Testis (tissue), 3 donors: ENCODE data around the gene DDX4. TPM values are rescaled to one million over a fixed set of nuclear protein-coding genes. Genes with fewer than 3 reads are reported as not detected.
A peak's percentile ranks its signal among the peaks of the same experiment; 100 is the strongest.

Experiments
- DNase-seq: peaks from one replicate; pipeline ENCODE4 v3.0.0-alpha.2; 2019
- H3K27ac ChIP-seq, 2 donors: fragments of 200-600 bp; sonication (generic); one replicate each; pipeline ENCODE4 v1.5.1; 2019
- H3K27me3 ChIP-seq: fragments of 200-600 bp; sonication (generic); one replicate; pipeline ENCODE4 v1.5.1; 2019
- H3K36me3 ChIP-seq: fragments of 200-600 bp; sonication (generic); one replicate; pipeline ENCODE4 v1.5.1; 2017; ENCODE audit warnings: low read depth; ENCODE audit errors: missing control alignments
- H3K4me1 ChIP-seq: fragments of 200-600 bp; sonication (generic); one replicate; pipeline ENCODE4 v1.5.1; 2019
- H3K4me3 ChIP-seq, 2 donors: fragments of 200-600 bp; sonication (generic); one replicate each; pipeline ENCODE4 v1.5.1; 2017 to 2019
- H3K9me3 ChIP-seq: fragments of 200-600 bp; sonication (generic); one replicate; pipeline ENCODE4 v1.5.1; 2017
- CTCF ChIP-seq, 3 experiments: fragments of 450-650 bp in 2 of 3; fragments of 200-600 bp in 1 of 3; sonication (generic) in 1 of 3; IDR thresholded peaks; one replicate each; pipeline ENCODE4 v1.5.1; 2016 to 2019; ENCODE audit warnings: antibody characterized with exemption in 3 of 3, mild to moderate bottlenecking in 2 of 3, moderate library complexity in 1 of 3
- POLR2A ChIP-seq: fragments of 450-650 bp; IDR thresholded peaks from one replicate; pipeline ENCODE4 v1.6.1; 2017; ENCODE audit warnings: antibody characterized with exemption, mild to moderate bottlenecking, moderate library complexity
- WGBS, 2 donors: methylation state at CpG; one replicate each; pipeline ENCODE4 v1.1.5; 2018; 5-methylcytosine and 5-hydroxymethylcytosine counted together
- intact Hi-C: fragments of 100-400 bp; cut with DNase I; formaldehyde crosslinking; loops from one replicate; pipeline ENCODE4 v1.15.1; 2023; ENCODE audit warnings: low total_unique reads
- polyA plus RNA-seq: library from polyadenylated mRNA; stranded (reverse); fragments of 350-450 nt; fragmentation: Illumina TruSeq; extraction: RNeasy Lipid Tissue Mini Kit (QIAGEN cat#74804); gene quantifications from one replicate; pipeline ENCODE4 v1.2.3, GENCODE V29; 2014; ENCODE audit warnings: low read depth, low replicate concordance; ENCODE audit not compliant: insufficient read depth
- total RNA-seq, 2 donors: library from RNA; depleted of rRNA; stranded (reverse); fragments of >200 nt; gene quantifications; one replicate each; pipeline ENCODE4 v1.2.3, GENCODE V29; 2016

Gene DDX4
- total and polyA plus RNA-seq, 3 donors from 2014 or later = 85.8 to 165 (median 116) TPM

- H3K4me1 ChIP-seq = peaks cover 5% of the 10 kb centered on the region
- peak within 1 kb of the TSS; percentile 28 to 47 for H3K27ac ChIP-seq
- peak; percentile 98 for DNase-seq
- H3K9me3 ChIP-seq = no peaks in the 10 kb centered on the region
- peak within 1 kb of the TSS; percentile 83 to 93 for H3K4me3 ChIP-seq
- no peaks in the 10 kb centered on the region for H3K27me3 ChIP-seq
- H3K36me3 ChIP-seq = peaks cover 4% of the 10 kb centered on the region
- intact Hi-C loops = no loop called here
- no peak for TF ChIP-seq POLR2A
- no peak for TF ChIP-seq CTCF (IDR thresholded peaks at IDR 0.05)
- 0% methylated on average over 31 to 46 of the region's 55 CpGs for WGBS, 2 donors
These were observed 25.6 kb upstream of the DDX4 start, which contains the start of gene SLC38A9 for GRCh38 chr5:55712023-55712859. SLC38A9 (minus strand) TSS chr5:55712324; CDS start chr5:55697958, 14,366 bp downstream.

GRCh38 chr5:55713871-55714270 lies 24.0 kb upstream of the DDX4 start:
- WGBS, 2 donors = 73 to 80% methylated on average over 3 of the region's 3 CpGs
- DNase-seq = no peak
- Histone ChIP-seq H3K36me3 (peaks cover 3% of the 10 kb centered on the region), H3K4me1 (peaks cover 5% of the 10 kb centered on the region), H3K9me3 (no peaks in the 10 kb centered on the region), H3K27me3 (no peaks in the 10 kb centered on the region), H3K27ac (no peak overlapping the region), H3K4me3 (no peak overlapping the region)
- TF ChIP-seq CTCF (IDR thresholded peaks at IDR 0.05) (no peak), POLR2A (no peak)
- intact Hi-C loops = no loop called here

GRCh38 chr5:55714339-55714738 lies 23.5 kb upstream of the DDX4 start:
- no peak for DNase-seq
- no peaks in the 10 kb centered on the region for H3K27me3 ChIP-seq
- H3K9me3 ChIP-seq = no peaks in the 10 kb centered on the region
- no peaks in the 10 kb centered on the region for H3K36me3 ChIP-seq
- 56 to 69% methylated on average over 1 of the region's 1 CpG for WGBS, 2 donors
- no peak overlapping the region for H3K4me3 ChIP-seq
- H3K4me1 ChIP-seq = peaks cover 5% of the 10 kb centered on the region
- H3K27ac ChIP-seq = no peak overlapping the region
- TF ChIP-seq POLR2A (no peak), CTCF (IDR thresholded peaks at IDR 0.05) (no peak)
- intact Hi-C loops = no loop called here

GRCh38 chr5:55714749-55715148 lies 23.1 kb upstream of the DDX4 start:
- H3K9me3 ChIP-seq = no peaks in the 10 kb centered on the region
- no peak for DNase-seq
- H3K27me3 ChIP-seq = no peaks in the 10 kb centered on the region
- intact Hi-C loops = no loop called here
- H3K4me3 ChIP-seq = no peak overlapping the region
- no peaks in the 10 kb centered on the region for H3K36me3 ChIP-seq
- peaks cover 5% of the 10 kb centered on the region for H3K4me1 ChIP-seq
- no peak for TF ChIP-seq CTCF (IDR thresholded peaks at IDR 0.05)
- no peak for TF ChIP-seq POLR2A
- 81 to 87% methylated on average over 6 of the region's 6 CpGs for WGBS, 2 donors
- H3K27ac ChIP-seq = no peak overlapping the region
